Smooth muscle cell of trachea (primary cell): ENCODE results near the gene IL1B. TPM values are rescaled to one million over a fixed set of nuclear protein-coding genes. Genes with fewer than 3 reads are reported as not detected.

Experiments
- total RNA-seq: library from RNA; depleted of rRNA; stranded (reverse); fragments of >200 nt; gene quantifications from 2 replicates; pipeline ENCODE4 v1.2.1, GENCODE V29; 2014

IL1B gene
- 0.15 and 0.50 TPM in 2 replicates for total RNA-seq

GRCh38 chr2:112836695-112837117, at the start of gene IL1B:
TSS of gene IL1B (minus strand) at chr2:112836779. CDS start at chr2:112836229, 550 bp downstream.

GRCh38 chr2:112784199-112785189, 52.1 kb downstream of the IL1B start, which contains the start of gene IL1A:
TSS of gene IL1A (minus strand) at chr2:112784493. CDS start at chr2:112783770, 723 bp downstream.

Other genes starting within 250 kb of the IL1B start
- gene SLC20A1, start 190.8 kb downstream of the IL1B start, total RNA-seq, result 50.4 and 77.5 TPM in 2 replicates
- gene NT5DC4, start 115.8 kb downstream of the IL1B start, total RNA-seq, result not detected in 2 replicates
- gene CKAP2L, start 72.2 kb downstream of the IL1B start, total RNA-seq, result 0.50 and 15.3 TPM in 2 replicates
- 0.15 and 0.33 TPM in 2 replicates for gene IL1A, start 52.3 kb downstream of the IL1B start, total RNA-seq
- not detected in 2 replicates for gene IL37, start 74.4 kb upstream of the IL1B start, total RNA-seq
- gene IL36G, start 141.2 kb upstream of the IL1B start, total RNA-seq, result not detected in 2 replicates
- not detected in 2 replicates for gene IL36A, start 168.7 kb upstream of the IL1B start, total RNA-seq
- not detected in 2 replicates for gene IL36B, start 216.1 kb upstream of the IL1B start, total RNA-seq
- not detected in 2 replicates for gene IL36RN, start 222.4 kb upstream of the IL1B start, total RNA-seq
- gene IL1F10, start 231.2 kb upstream of the IL1B start, total RNA-seq, result not detected in 2 replicates